SK-N-SH (cell line): ENCODE data around the gene PLD6.

Experiments
- CTCF ChIP-seq: fragments of 200-600 bp; sonication (generic); IDR thresholded peaks from 2 replicates; pipeline ENCODE4 v1.6.1; 2017; ENCODE audit warnings: antibody characterized with exemption, mild to moderate bottlenecking, moderate library complexity
- EP300 ChIP-seq, 2 experiments: IDR thresholded peaks; 2 replicates each; pipeline versions ENCODE4 v1.4.0 to v1.6.1; 2012; ENCODE audit warnings: borderline replicate concordance in 1 of 2, low read depth in 1 of 2, low read length in 1 of 2
- EZH2phosphoT487 ChIP-seq: fragments of 200-600 bp; sonication (generic); IDR thresholded peaks from 2 replicates; pipeline ENCODE4 v1.6.1; 2017; ENCODE audit warnings: low read depth, mixed run types, mild to moderate bottlenecking, antibody characterized with exemption, moderate library complexity, borderline replicate concordance
- FOSL2 ChIP-seq: IDR thresholded peaks from 2 replicates; pipeline ENCODE4 v1.4.0; 2012; ENCODE audit warnings: low read depth, mild to moderate bottlenecking, moderate library complexity, borderline replicate concordance
- FOXM1 ChIP-seq: IDR thresholded peaks from 2 replicates; pipeline ENCODE4 v1.4.0; 2012; ENCODE audit warnings: low read depth, mild to moderate bottlenecking
- GATA2 ChIP-seq: sonication (generic); formaldehyde crosslinking; IDR thresholded peaks from 2 replicates; pipeline ENCODE4 v1.5.0; 2020; ENCODE audit warnings: mild to moderate bottlenecking, missing genetic modification reagents
- JUND ChIP-seq: IDR thresholded peaks from 2 replicates; pipeline ENCODE4 v1.4.0; 2012
- MAX ChIP-seq: IDR thresholded peaks from 2 replicates; pipeline ENCODE4 v1.4.0; 2012; ENCODE audit warnings: low read depth
- POLR2AphosphoS5 ChIP-seq: IDR thresholded peaks from 2 replicates; pipeline ENCODE4 v1.6.1; 2012; ENCODE audit warnings: low read depth, low read length
- RAD21 ChIP-seq: IDR thresholded peaks from 2 replicates; pipeline ENCODE4 v1.6.1; 2012; ENCODE audit warnings: mild to moderate bottlenecking, low read length
- REST ChIP-seq: IDR thresholded peaks from 2 replicates; pipeline ENCODE4 v1.6.1; 2012; ENCODE audit warnings: mild to moderate bottlenecking, low read depth, low read length, moderate library complexity
- SIN3A ChIP-seq: IDR thresholded peaks from 2 replicates; pipeline ENCODE4 v1.6.1; 2012; ENCODE audit warnings: low read depth, mild to moderate bottlenecking, low read length, moderate library complexity, borderline replicate concordance
- TAF1 ChIP-seq: IDR thresholded peaks from 2 replicates; pipeline ENCODE4 v1.6.1; 2012; ENCODE audit warnings: low read depth, mild to moderate bottlenecking, low read length, moderate library complexity, borderline replicate concordance
- USF2 ChIP-seq: fragments of 150-350 bp; IDR thresholded peaks from 2 replicates; pipeline ENCODE4 v1.6.1; 2017; ENCODE audit warnings: antibody characterized with exemption, low read length, low read depth, borderline replicate concordance

GRCh38 chr17:17164676-17165075, 41.5 kb downstream of the PLD6 start:
- TF ChIP-seq CTCF (no peak), MAX (no peak), JUND (no peak), EZH2phosphoT487 (no peak), TAF1 (no peak), RAD21 (no peak), FOSL2 (no peak), POLR2AphosphoS5 (no peak), REST (no peak), FOXM1 (no peak), EP300 (IDR thresholded peaks at IDR 0.05; ENCODE audit: borderline replicate concordance in 1 of 2, low read depth in 1 of 2, low read length in 1 of 2) (no peak), SIN3A (no peak), USF2 (no peak), GATA2 (CRISPR knock-in tag) (no peak)
